NCI-H69 (cell line): ENCODE data around the gene SKAP2.
A peak's percentile ranks its signal among the peaks of the same experiment; 100 is the strongest.

Experiments used
- DNase-seq: peaks from one replicate; lab custom pipeline; 2025; lab: John Stamatoyannopoulos, UW

Gene SKAP2

DNA sequence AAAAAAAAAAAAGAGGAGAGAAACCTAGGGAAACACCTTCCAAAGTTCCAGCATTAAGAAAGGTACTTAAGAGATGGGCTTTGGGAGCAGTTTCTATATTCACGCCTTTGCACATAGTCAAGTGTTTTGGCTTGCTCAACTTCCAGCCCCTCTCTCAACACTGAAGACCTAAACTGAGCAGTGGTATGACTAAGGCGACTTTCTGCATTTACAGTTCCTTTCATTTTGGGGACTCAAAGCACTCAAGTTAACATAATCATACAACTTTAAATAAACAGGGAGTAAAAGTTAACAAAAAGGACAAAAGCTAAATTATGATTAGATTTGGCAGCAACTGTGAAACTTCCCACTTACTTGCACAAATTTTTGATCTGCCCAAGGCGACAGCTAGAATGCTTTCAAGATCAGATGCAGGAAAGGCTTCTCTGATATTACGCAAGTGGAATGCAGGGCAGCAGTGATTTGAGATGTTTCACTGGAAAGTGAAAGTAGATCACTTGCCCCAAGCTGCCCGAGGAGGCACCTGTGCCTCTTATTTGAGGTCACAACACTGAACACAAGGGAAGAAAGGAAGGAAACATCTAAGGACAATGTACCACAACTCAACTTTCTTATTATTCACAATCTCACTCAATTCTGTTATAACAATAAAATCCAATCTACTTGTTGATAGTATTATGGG lies 199.5 kb downstream of the SKAP2 start:
- peak; percentile 91 for DNase-seq

DNA sequence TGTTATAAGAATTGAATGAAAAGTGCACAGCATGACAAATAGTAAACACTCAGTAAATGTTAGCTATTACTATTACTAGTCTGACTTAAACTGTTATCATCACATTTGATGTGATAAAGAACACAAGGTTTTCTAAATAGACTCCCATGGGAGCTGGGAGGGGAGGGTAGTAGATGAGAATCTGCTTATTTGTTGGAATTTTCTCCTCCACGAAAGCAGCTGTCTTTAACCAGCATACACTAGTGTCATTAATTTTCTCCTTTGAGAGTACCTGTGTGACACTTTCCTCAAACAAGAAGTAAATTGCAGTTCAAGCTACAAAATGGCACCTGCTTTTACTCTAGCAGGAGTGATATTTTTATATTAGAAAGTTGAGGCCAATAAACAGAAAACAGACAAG lies 200.1 kb downstream of the SKAP2 start:
- DNase-seq: peak; percentile 75

DNA sequence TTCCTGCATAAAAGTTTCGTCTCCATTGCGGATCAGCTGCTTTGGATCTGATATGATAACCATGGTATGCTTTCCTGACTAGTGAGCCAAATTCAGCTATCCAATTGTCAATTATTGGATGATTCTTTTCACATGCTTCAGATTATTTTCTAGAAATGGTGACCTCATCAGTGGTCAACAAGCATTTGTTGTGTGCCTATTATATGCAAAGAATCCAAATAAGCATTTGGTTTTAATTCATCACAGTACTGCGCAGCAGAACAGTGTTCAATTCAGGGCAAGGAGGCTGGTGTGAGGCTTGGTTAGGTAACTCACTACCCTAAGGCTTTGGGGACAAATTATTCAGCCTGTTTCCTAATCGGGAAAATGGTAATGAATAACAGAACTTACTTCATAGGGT lies 200.5 kb downstream of the SKAP2 start:
- DNase-seq: peak; percentile 51

DNA sequence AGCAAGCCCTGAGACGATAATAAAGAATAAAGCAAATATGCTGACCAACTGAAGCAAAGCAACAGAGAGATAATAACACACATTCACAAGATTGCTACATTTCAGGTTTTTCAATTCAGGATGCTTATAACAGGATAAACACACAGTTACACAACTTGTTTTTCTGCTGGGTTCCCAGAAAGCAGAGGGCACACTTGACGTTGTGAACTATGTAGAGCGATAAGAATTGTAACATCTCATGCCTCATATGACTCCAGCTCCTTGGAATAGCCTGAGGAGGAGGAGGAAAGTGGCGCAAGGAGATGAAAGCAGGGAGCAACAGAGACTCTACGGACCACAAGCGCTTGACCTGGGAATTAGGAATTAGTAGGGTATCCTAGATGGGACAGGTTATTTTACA lies 201.7 kb downstream of the SKAP2 start:
- DNase-seq: no peak

DNA sequence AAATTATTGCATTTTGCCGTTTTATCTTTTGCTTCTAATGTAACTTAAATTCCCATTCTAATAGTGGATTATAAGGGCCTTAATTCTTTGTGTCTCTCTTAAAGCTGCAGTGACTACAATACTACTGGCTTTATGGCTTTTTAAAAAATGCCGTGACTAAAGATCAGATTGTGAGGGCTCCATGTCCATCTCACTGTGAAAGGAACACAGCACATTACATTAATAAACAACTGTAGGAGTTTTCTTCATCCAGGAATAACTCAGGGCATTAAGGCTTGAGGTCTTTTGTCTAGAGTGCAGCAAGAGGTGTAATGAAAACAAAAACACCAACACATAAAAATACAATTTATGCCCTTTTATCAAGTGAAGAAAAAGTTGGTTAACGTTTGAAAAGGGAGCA lies 205.3 kb downstream of the SKAP2 start:
- DNase-seq: peak; percentile 78

DNA sequence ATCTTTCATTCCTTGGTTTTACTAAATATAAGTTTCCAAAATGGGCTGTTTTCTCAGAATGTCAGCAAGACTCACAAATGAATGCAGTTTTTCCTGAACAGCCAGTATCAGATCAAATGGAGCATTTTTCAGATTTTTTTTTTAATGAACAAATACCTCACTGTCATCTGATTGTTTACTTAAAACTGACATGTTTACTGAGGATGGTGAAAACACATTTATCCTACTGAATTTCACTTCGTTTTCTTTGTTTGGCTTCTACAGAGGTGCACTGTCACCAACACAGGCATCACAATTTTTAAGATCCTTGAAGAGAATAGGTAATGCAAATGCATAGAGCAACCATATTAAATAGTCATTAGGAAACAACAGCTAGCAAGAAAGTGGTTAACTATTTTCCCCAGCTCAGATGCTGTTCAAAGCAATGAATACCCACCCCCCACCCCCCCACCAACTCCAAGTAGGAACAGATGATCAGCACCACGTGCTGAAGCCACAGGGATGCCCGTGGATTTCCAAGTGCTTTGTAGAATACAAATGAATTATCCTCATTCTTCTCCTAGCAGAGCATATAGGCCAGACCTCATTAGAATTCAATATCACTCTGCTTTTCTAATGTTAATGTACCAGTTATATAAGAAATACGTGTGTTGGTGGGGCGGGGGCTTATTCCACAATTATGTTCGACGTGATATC lies 205.9 kb downstream of the SKAP2 start:
- DNase-seq: peak; percentile 97

DNA sequence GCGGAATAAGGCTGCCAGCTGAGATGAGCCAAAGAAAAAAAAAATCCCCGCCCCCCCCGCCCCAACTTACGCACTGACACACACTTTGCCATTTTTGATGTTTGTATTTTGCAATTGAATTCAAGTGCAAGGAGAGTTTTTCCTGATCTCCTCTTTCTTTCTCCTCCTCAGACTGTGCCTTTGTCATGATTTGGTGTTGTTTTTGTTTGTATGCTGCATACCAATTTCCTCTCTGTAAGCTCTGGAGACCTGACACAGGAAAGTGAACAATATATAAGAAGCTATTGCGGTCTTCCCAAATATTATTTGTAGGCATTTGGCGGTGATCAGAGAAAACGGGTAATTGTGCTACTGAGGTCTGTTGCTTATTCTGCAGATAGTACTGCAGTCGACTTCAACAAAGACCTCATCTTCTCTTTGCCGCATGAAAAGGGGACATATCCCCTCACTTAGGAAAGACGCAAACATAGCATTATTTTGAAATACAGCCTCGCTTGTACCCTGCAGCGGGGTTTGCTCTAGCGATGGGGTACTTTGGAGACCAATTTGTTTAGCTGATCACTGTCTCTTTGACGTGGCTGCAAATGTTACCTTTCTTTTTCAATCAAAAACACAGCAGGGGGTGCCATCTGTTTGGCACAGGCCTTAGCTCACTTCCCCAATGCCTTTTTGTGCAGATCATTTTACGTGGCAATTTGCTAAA lies 206.6 kb downstream of the SKAP2 start:
- DNase-seq: peak; percentile 99

DNA sequence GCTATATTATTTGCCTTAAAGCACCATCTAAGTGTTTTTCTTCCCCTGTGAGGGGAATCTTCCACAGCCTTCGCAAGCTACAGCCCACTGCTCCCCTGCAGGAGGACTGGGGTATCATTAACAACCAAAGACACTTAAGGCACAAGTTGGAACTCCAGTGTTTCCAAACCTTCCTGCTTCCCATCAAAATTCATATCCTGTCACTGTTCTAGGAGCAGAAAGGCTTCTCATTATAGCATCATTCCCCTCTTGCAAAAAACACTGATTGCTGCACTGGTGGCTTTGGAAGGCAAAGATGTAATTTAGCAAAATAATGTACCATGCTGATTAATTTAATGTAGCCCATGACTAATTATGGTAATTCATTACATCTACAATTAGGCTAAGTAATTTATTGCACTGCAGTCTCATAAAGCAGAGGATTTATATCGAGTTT lies 207.2 kb downstream of the SKAP2 start:
- DNase-seq: peak; percentile 97

DNA sequence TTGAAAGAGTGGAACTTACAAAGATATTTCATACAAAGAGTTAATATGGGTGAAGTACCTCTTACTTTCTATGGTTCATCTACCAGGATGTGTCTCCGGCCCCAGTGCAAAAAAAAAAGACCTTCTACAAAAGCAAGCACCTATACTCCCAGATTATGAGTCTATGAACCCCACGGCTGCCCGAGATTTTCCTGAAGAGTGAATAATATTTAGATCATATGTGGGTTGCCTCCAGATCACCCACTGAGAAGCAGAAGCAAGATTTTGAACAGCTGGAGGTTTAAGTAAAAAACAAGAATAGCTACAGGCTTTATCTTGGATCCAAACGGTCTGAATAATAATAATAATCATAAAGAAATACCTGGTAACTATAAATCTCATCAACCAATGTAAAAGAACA lies 207.7 kb downstream of the SKAP2 start:
- DNase-seq: peak; percentile 57

DNA sequence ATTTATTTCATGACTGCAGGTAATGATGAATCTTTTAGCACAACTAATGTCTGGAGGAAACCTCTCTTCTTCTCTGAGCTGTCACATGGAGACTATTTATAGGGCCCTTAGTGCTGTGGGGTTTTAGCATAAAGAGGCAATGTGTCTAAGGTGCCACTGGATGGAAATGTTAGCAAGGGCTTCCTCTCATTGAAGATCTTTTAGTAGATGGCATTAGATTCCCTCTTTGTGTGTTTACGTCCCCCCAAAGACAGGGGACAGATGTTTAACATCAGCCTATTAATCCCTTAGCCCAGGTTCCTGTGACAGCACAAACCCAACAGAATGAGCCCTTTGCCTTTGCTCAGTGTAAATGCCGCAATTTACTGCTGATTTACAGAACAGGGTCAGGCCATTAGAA lies 208.6 kb downstream of the SKAP2 start:
- peak; percentile 81 for DNase-seq

DNA sequence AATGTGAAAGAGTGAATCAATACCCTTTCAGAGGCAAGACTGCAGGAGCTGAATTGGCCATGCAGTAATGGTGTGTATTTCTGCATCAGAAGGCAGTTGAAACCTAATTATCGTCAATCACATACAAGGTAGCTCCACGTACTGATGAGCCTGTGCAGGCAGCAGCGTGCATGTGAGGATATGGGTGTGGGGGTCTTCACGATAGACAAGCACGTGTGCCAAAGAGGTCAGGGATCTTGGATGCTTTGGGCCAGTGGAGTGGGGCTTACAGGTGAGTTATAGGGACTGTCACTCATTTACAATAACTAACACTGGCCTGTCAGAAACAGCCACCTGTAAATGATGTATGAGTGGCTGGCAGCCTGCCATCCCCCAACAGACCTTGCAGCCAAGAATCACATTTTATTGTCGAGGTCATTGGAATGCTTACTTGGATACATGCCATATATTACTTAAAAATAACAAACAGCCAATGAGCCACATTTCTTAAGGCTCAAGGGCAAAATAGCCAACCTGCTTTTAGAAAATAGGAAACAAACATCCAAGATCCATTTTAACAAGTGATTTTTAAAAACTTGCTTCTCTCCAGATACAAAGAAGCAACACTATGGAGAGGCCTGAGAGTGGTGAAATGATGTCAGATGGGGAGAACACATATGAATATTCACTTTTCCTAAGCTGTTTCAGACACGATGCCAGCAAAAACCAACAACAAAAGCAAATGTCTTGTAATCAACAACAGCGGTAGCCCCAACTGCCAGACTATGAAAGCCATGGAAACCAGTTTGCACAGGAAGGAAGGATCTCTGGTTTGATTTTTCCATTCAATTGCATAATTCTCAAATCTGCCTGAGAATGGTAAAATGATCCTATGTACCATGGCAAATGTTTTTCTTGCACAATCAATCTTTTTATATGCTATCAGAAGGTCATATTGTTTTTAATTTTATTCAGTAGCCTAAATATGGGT lies 210.7 kb downstream of the SKAP2 start:
- DNase-seq: peak; percentile 87

DNA sequence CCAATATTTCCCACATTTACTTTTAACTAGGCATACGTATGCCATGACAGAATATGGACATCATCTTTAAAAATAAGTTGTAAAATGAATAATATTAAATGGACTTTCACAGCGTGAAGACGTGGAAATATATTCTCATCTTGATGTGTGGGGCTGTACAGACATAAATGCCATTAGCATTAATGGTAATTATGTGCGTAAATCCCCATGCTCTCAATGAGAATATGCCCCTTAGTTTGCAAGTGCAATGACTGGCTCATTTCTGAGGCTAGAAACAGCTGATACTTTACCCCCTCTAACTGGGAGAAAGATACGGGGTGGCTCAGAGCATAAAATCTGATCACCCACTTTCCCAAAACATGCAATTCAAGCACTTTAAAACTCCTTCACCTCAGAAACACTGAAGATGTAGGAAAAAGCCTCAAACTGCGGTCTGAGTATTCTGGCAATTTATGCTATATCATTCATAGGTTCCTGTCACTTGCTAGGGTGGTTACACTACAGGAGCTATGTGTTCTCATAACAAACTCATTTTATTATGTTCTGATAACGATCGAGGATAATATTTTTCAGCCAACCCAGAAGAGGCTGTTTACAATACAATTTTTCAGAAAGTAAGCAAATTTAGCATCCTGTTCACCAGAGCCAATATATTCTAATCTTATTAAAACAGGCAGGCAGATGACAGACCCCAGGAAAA lies 211.8 kb downstream of the SKAP2 start:
- peak; percentile 42 for DNase-seq

DNA sequence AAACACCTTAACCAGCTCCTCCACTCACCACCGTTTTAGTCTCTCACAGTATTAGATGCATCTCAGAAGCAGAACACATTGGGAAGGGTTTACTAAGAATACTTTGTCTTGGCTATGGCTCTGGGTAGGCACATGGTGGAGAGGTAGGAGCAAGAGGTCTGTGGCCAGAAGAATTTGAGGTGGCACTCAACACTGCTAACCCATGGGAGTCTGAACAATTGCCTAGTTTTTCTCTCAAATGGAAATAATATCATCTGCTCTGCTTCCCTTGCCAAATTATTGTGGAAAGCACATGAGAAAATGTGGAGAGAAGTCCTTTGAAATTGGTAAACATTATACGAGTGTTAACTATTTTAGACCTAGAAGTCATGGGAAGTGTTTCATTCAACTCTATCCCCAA lies 214.3 kb downstream of the SKAP2 start:
- DNase-seq: no peak

DNA sequence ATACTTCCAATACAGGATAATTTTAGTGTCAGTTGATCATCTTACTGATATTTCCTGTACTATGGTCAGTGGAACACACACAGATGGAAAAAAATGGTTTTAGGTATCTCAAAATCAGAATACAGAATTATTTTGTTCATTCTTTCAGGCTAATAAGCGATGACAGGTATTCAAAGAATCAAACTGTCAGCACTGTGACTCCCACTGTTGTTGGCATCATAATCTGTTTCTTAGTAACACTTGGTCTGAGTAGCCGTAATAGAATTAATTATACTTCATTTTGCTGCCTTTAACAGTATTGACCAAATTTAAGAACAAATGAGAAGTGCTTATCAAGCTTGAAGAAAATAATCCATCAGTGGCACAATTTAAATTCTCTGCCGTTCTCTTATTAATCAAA lies 215.0 kb downstream of the SKAP2 start:
- DNase-seq: no peak

DNA sequence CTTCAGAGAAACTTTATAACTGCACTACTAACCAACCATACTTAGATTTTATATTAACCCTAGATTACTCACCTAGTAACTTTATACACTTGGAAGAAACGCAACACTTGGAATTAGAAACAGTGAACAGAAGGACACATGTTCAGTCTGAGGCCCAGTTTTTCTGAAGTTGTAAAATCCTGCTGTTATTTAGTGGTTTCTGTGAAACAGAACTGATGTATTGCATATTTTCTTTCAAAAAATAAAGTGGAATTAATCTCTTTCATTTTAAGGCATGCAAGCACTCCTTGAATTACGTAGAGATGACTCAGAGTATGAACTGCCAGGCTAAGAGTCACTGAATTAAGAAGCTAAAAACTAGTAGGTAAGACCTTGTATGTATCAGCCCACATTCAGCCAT lies 215.8 kb downstream of the SKAP2 start:
- DNase-seq: no peak

DNA sequence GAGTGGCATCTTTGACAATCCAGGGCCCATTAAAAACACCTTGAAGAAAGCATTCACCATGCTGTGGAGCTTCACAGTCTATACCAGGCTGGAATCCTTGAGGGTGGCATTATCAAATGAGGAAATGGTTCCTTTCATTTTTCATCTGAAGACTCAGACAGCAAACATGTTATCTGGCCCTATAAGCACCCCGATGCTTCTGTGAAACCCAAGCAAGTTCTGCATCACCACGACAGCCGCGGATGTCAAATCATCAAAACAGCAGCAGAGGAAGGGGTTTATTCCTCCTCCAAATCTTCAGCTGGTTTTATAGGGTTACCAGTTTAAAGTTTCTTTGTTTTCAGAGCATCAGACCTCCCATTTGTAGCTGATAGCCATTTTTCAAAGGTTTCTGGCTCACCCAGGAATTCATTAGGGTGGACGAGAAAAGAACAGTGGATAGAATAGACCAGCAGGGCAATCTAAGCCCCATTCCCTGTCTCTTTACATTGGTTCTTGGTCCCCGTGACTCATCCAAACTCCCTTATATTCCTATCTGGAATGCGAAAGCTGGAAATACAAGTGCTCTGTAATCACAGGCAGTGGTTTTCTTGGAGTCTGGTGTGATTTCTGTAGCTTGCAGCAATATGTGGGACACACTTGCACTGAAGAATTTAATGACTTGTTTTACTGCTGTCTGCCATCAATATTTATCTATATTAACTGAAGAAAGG lies 217.9 kb downstream of the SKAP2 start:
- DNase-seq: no peak

DNA sequence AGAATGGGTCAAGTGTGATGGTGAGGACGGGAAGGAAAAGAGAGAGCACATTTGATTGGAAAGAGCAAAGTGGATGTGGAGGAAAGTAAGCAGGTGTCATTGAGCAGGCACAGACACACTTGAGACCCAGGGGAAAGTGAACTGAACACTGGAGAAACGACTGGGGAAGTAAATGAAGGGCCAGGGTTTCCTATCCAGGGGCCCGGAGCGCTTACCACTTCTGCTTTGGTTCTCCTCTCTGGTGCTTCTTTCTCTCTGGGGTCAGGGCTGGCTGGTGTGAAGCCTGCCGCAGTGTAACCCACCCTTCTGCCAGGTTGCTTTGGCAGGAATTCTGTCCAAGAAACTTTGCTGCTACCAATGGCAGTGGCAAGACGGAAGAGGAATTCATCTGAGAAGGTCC lies 219.3 kb downstream of the SKAP2 start:
- no peak for DNase-seq

DNA sequence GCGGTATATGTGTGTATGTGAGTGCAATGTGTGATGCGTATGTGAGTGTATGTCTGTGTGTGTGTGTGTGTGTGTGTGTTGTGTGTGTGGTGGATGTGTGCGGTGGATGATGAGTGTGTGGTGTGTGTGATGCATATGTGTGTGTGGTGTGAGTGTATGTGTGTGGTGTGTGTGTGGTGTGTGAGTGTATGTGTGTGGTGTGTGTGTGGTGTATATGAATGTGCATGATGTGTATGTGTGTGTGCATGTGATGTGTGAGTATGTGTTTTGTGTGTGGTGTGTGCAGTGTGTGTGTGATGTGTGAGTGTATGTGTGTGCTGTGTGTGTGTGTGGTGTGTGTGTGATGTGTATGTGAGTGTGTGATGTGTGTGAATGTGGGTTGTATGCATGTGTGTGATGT lies 222.0 kb downstream of the SKAP2 start:
- no peak for DNase-seq

DNA sequence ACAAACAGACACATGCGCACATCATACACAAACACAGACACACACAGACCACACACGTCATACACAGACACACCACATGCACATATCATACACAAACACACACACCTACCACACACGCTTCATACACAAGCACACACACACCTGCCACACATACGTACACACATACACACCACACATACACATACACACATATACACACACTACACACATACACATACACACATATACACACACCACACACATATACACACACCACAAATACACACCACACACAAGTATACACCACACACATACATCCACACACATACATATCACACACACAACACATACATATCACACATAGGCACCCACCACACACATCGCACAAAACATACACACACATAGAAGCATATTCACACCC lies 224.7 kb downstream of the SKAP2 start:
- DNase-seq: no peak

DNA sequence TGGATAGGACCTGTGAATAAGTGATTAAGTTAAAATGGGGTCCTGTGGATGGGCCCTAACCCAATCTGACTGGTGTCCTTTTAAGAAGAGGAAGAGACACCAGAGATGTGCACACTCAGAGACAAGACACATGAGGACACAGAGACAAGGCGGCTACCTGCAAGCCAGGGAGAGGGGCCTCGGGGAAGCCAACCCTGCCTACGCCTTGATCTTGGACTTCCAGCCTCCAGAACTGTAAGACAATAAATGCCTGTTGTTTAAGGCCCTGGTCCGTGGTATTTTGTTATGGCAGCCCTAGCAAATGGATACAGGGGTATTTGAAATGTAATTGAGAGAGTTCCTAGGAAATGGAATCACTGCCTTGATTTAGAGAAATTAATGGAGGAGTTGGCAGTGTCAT lies 225.3 kb downstream of the SKAP2 start:
- no peak for DNase-seq

DNA sequence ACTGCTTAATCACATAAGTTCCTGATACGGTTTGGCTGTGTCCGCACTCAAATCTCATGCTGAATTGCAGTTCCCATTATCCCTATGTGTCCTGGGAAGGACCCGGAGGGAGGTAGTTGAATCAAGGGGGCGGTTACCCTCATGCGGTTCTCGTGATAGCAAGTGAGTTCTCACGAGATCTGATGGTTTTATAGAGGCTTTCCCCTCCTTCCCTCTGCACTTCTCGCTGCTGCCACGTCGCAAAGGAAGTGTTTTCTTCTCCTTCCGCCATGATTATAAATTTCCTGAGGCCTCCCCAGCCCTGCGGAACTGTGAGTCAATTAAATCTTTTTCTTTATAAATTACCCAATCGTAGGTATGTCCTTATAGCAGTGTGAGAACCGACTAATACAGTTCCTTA lies 226.2 kb downstream of the SKAP2 start:
- no peak for DNase-seq
